ENCODE data around the gene MESP1.

DNA sequence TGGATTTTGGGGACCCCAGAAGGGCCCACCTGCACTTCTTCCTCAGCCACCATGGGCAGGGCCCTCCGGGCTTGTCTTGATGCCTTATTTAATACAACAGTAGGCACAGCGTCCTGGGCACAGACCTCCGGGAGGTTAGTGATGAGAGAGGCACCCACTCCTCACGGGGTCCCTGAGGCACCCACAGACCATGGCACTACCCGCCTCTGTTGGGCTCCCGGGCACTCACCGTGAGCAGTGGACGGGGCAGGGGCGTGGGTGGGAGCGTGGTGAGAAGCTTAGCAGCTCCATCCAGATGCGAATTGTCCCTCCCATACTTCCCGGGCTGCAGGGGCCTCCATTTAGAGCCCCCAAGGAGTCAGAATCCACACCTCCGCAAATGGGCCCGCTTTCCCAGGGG lies 24.8 kb upstream of the MESP1 start:
- TF ChIP-seq, protein P1, sequence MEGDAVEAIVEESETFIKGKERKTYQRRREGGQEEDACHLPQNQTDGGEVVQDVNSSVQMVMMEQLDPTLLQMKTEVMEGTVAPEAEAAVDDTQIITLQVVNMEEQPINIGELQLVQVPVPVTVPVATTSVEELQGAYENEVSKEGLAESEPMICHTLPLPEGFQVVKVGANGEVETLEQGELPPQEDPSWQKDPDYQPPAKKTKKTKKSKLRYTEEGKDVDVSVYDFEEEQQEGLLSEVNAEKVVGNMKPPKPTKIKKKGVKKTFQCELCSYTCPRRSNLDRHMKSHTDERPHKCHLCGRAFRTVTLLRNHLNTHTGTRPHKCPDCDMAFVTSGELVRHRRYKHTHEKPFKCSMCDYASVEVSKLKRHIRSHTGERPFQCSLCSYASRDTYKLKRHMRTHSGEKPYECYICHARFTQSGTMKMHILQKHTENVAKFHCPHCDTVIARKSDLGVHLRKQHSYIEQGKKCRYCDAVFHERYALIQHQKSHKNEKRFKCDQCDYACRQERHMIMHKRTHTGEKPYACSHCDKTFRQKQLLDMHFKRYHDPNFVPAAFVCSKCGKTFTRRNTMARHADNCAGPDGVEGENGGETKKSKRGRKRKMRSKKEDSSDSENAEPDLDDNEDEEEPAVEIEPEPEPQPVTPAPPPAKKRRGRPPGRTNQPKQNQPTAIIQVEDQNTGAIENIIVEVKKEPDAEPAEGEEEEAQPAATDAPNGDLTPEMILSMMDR (IDR thresholded peaks at IDR 0.05): no peak
- no peak for TF ChIP-seq EP300 (IDR thresholded peaks at IDR 0.05)
